NCI-H1694 treated with DMSO at 0.1 percent for 48 hours (cell line): ENCODE measurements around the gene CAMK2A.
A peak's percentile ranks its signal among the peaks of the same experiment; 100 is the strongest.

Experiments used
- DNase-seq: peaks from one replicate; lab custom pipeline; 2025; lab: John Stamatoyannopoulos, UW

Gene CAMK2A

GRCh38 chr5:150316320-150316719, 26.7 kb upstream of the CAMK2A start:
- DNase-seq: no peak

GRCh38 chr5:150315245-150315644, 25.7 kb upstream of the CAMK2A start:
- DNase-seq: no peak

- no peak for DNase-seq
These were observed 24.5 kb upstream of the CAMK2A start for GRCh38 chr5:150313921-150314716.

GRCh38 chr5:150313501-150313900, 23.9 kb upstream of the CAMK2A start:
- DNase-seq: no peak

GRCh38 chr5:150312518-150312917, 22.9 kb upstream of the CAMK2A start:
- no peak for DNase-seq

GRCh38 chr5:150311015-150311692, 21.6 kb upstream of the CAMK2A start:
- DNase-seq: no peak

- no peak for DNase-seq
These were observed 20.7 kb upstream of the CAMK2A start for GRCh38 chr5:150310246-150310645.

- no peak for DNase-seq
These were observed 20.3 kb upstream of the CAMK2A start for GRCh38 chr5:150309886-150310239.

- DNase-seq: no peak
These were observed 19.7 kb upstream of the CAMK2A start for GRCh38 chr5:150309101-150309885.

- no peak for DNase-seq
These were observed 18.2 kb upstream of the CAMK2A start for GRCh38 chr5:150307617-150308426.

- DNase-seq: no peak
These were observed 17.2 kb upstream of the CAMK2A start for GRCh38 chr5:150306775-150307174.

- DNase-seq: no peak
These were observed 16.0 kb upstream of the CAMK2A start for GRCh38 chr5:150305557-150305956.

GRCh38 chr5:150305095-150305494, 15.5 kb upstream of the CAMK2A start:
- DNase-seq: no peak

GRCh38 chr5:150304481-150305081, 15.0 kb upstream of the CAMK2A start:
- DNase-seq: no peak

- DNase-seq: no peak
These were observed 14.2 kb upstream of the CAMK2A start for GRCh38 chr5:150303660-150304386.

- DNase-seq: no peak
These were observed 13.6 kb upstream of the CAMK2A start for GRCh38 chr5:150303070-150303615.

GRCh38 chr5:150302301-150303069, 12.9 kb upstream of the CAMK2A start, which contains the start of gene ARSI:
TSS of gene ARSI (minus strand) at chr5:150302905. CDS start at chr5:150302373, 532 bp downstream.
- DNase-seq: peak; percentile 19

- no peak for DNase-seq
These were observed 12.3 kb upstream of the CAMK2A start for GRCh38 chr5:150301901-150302300.

- DNase-seq: no peak
These were observed 11.6 kb upstream of the CAMK2A start for GRCh38 chr5:150301170-150301505.
